OCI-LY3 (cell line): ENCODE results near the gene KRTAP5-6.

Experiments
- H2AFZ ChIP-seq: fragments of 200-600, 300-600 bp; shearing (Covaris generic); 2 replicates; pipeline ENCODE4 v1.6.0; 2014; ENCODE audit warnings: antibody characterized with exemption, low read depth, low read length
- H3K27ac ChIP-seq: fragments of 200-600, 300-600 bp; sonication (generic); 2 replicates; pipeline ENCODE4 v1.5.1; 2014; ENCODE audit warnings: mild to moderate bottlenecking, low read length, moderate library complexity, mixed read lengths
- H3K27me3 ChIP-seq: fragments of 200-600, 300-600 bp; sonication (generic); 2 replicates; pipeline ENCODE4 v1.6.1; 2014; ENCODE audit warnings: low read depth, low read length, mixed read lengths
- H3K36me3 ChIP-seq: fragments of 200-600, 300-600 bp; sonication (generic); replicated peaks from 2 replicates; pipeline ENCODE3; 2014; ENCODE audit warnings: low read depth, low read length, mixed read lengths
- H3K4me1 ChIP-seq: fragments of 300-600, 200-600 bp; sonication (generic); 2 replicates; pipeline ENCODE4 v1.6.1; 2014; ENCODE audit warnings: low read length, mixed read lengths
- H3K4me2 ChIP-seq: fragments of 200-600, 300-600 bp; sonication (generic); 2 replicates; pipeline ENCODE4 v1.6.1; 2014; ENCODE audit warnings: low read length, mixed read lengths
- H3K4me3 ChIP-seq: fragments of 300-600, 200-600 bp; sonication (generic); 2 replicates; pipeline ENCODE4 v1.5.1; 2014; ENCODE audit warnings: antibody characterized with exemption, mild to moderate bottlenecking, low read length, moderate library complexity
- H3K79me2 ChIP-seq: fragments of 300-600, 200-600 bp; shearing (Covaris generic); 2 replicates; pipeline ENCODE4 v1.6.1; 2014; ENCODE audit warnings: mild to moderate bottlenecking, low read length, mixed read lengths
- H3K9ac ChIP-seq: fragments of 300-600, 200-600 bp; shearing (Covaris generic); 2 replicates; pipeline ENCODE4 v1.6.0; 2014; ENCODE audit warnings: mild to moderate bottlenecking, low read length, moderate library complexity
- H3K9me3 ChIP-seq: fragments of 200-600, 300-600 bp; shearing (Covaris generic); 2 replicates; pipeline ENCODE4 v1.6.1; 2014; ENCODE audit warnings: low read length, mixed read lengths; ENCODE audit not compliant: insufficient read depth
- H4K20me1 ChIP-seq: fragments of 200-600, 300-600 bp; sonication (generic); 2 replicates; pipeline ENCODE4 v1.6.1; 2016; ENCODE audit warnings: low read length, mixed read lengths; ENCODE audit not compliant: insufficient read depth
- CTCF ChIP-seq: fragments of 200-600, 300-600 bp; sonication (generic); IDR thresholded peaks from 2 replicates; pipeline ENCODE4 v1.5.1; 2014; ENCODE audit warnings: antibody characterized with exemption, low read length, low read depth
- EZH2phosphoT487 ChIP-seq: fragments of 200-600 bp; shearing (Covaris generic); IDR thresholded peaks from 2 replicates; pipeline ENCODE4 v1.6.1; 2018; ENCODE audit warnings: antibody characterized with exemption, mixed run types, low read depth

KRTAP5-6 gene

GRCh38 chr11:1650034-1650917 lies 46.7 kb upstream of the KRTAP5-6 start:
- Histone ChIP-seq H4K20me1 (no peaks in the 10 kb centered on the region), H3K9me3 (no peaks in the 10 kb centered on the region), H3K4me2 (no peak overlapping the region), H3K36me3 (no peaks in the 10 kb centered on the region), H3K4me3 (no peak overlapping the region), H2AFZ (no peak overlapping the region), H3K27me3 (peaks cover 42% of the 10 kb centered on the region), H3K4me1 (peaks cover 2% of the 10 kb centered on the region; the same call in 1 of the 2 replicates), H3K9ac (no peak overlapping the region), H3K27ac (no peak overlapping the region), H3K79me2 (no peaks in the 10 kb centered on the region)
- TF ChIP-seq EZH2phosphoT487, result no peak
- TF ChIP-seq CTCF, result no peak

DNA sequence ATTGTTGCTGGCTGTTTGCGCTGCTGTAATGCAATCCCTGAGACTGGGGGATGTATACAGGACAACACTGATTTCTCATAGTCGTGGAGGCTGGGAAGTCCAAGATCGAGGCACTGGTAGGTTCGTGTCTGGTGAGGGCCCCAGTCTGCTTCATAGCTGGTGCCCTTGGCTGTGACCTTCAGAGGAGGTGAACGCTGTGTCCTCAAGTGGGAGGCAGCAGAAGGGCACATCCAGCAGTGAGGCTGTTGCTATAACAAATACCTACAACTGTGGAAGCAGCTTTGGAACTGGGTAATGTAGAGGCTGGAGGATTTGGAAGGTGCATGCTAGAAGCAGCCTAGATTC lies 46.1 kb upstream of the KRTAP5-6 start:
- no peak for TF ChIP-seq EZH2phosphoT487
- no peak for TF ChIP-seq CTCF
- no peaks in the 10 kb centered on the region for H3K4me1 ChIP-seq
- H3K36me3 ChIP-seq, result no peaks in the 10 kb centered on the region
- peaks cover 36% of the 10 kb centered on the region for H3K27me3 ChIP-seq
- no peak overlapping the region for H3K27ac ChIP-seq
- no peak overlapping the region for H3K4me2 ChIP-seq
- H4K20me1 ChIP-seq, result no peaks in the 10 kb centered on the region
- H3K9me3 ChIP-seq, result no peaks in the 10 kb centered on the region
- no peak overlapping the region for H2AFZ ChIP-seq
- H3K4me3 ChIP-seq, result no peak overlapping the region
- no peak overlapping the region for H3K9ac ChIP-seq
- no peaks in the 10 kb centered on the region for H3K79me2 ChIP-seq

- Histone ChIP-seq H3K27ac (no peak overlapping the region), H4K20me1 (no peaks in the 10 kb centered on the region), H3K9ac (no peak overlapping the region), H3K4me3 (no peak overlapping the region), H3K9me3 (no peaks in the 10 kb centered on the region), H2AFZ (no peak overlapping the region), H3K36me3 (no peaks in the 10 kb centered on the region), H3K4me2 (no peak overlapping the region), H3K79me2 (no peaks in the 10 kb centered on the region), H3K4me1 (no peaks in the 10 kb centered on the region), H3K27me3 (peaks cover 39% of the 10 kb centered on the region)
- no peak for TF ChIP-seq CTCF
- no peak for TF ChIP-seq EZH2phosphoT487
These were observed 45.5 kb upstream of the KRTAP5-6 start for GRCh38 chr11:1651411-1651980.

DNA sequence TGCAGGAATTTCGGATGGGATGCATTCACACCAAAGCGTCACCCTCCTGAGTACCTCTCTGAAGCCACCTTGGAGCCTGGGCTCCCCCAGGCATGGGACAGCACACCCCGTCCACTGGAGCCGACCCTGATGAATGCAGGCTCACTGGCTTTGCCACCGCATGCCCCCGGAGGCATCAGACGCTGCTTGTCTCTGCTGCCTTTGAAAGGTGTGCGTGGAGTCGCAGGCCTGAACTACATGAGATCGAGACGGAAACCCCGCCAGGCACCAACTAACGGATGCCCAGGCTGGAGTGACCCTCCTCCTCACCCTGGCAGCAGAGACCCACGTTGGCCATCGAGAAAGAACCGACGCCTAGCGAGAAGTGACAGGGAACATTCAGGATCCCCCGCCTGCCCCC lies 45.0 kb upstream of the KRTAP5-6 start:
- H3K4me3 ChIP-seq, result no peak overlapping the region
- TF ChIP-seq EZH2phosphoT487 (no peak), CTCF (no peak)
- no peaks in the 10 kb centered on the region for H4K20me1 ChIP-seq

More for the DNA sequence above, 45.0 kb upstream of the KRTAP5-6 start:
- no peak overlapping the region for H3K9ac ChIP-seq
- H3K79me2 ChIP-seq, result no peaks in the 10 kb centered on the region
- H3K27ac ChIP-seq, result no peak overlapping the region
- H3K9me3 ChIP-seq, result no peaks in the 10 kb centered on the region
- H3K27me3 ChIP-seq, result peaks cover 41% of the 10 kb centered on the region
- no peak overlapping the region for H2AFZ ChIP-seq
- no peaks in the 10 kb centered on the region for H3K36me3 ChIP-seq
- H3K4me2 ChIP-seq, result no peak overlapping the region
- H3K4me1 ChIP-seq, result no peaks in the 10 kb centered on the region
